ENCODE data around the gene GRIN2C.

DNA sequence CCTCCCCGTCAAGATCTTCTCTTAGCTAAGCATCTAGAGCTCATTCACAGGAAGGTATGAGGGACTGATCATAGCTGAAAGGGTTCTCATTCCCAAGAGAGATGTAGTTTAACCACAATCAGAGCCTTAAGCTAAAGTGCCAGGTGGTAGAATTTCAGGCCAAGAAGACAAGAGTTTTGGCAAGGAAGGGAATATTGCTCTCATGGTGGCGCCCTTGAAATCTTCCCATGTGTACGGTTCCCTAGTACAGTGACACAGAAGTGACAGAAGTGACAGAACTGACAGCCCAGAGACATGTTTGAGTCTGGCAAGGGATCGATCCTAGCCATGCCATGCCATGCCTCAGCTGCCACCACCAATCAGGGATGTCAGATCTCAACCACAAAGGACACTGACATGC, 2.5 kb downstream of the GRIN2C start:
- TF ChIP-seq, protein P1, sequence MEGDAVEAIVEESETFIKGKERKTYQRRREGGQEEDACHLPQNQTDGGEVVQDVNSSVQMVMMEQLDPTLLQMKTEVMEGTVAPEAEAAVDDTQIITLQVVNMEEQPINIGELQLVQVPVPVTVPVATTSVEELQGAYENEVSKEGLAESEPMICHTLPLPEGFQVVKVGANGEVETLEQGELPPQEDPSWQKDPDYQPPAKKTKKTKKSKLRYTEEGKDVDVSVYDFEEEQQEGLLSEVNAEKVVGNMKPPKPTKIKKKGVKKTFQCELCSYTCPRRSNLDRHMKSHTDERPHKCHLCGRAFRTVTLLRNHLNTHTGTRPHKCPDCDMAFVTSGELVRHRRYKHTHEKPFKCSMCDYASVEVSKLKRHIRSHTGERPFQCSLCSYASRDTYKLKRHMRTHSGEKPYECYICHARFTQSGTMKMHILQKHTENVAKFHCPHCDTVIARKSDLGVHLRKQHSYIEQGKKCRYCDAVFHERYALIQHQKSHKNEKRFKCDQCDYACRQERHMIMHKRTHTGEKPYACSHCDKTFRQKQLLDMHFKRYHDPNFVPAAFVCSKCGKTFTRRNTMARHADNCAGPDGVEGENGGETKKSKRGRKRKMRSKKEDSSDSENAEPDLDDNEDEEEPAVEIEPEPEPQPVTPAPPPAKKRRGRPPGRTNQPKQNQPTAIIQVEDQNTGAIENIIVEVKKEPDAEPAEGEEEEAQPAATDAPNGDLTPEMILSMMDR (conservative IDR thresholded peaks at IDR 0.05 in 1 of 2, IDR thresholded peaks at IDR 0.05 in 1 of 2; ENCODE audit: low read depth in 1 of 2, low read length in 2 of 2): no peak
- TF ChIP-seq EZH2 (IDR thresholded peaks at IDR 0.05; ENCODE audit: low read length, missing control alignments): no peak
